Activated T-helper 1 cell treated with Interleukin-2 at 50 U/mL for 16 hours (primary cell): Measurements from ENCODE around the gene ADAP2.
"Not testable (repeated sequence)": the region's sequence is repeated elsewhere in the genome, so short reads cannot be mapped to it uniquely, and the experiment has no call there.

Experiments
- DNase-seq: peaks from one replicate; pipeline ENCODE4 v3.0.0-alpha.2; 2020; ENCODE audit warnings: low read depth

ADAP2 gene

DNA sequence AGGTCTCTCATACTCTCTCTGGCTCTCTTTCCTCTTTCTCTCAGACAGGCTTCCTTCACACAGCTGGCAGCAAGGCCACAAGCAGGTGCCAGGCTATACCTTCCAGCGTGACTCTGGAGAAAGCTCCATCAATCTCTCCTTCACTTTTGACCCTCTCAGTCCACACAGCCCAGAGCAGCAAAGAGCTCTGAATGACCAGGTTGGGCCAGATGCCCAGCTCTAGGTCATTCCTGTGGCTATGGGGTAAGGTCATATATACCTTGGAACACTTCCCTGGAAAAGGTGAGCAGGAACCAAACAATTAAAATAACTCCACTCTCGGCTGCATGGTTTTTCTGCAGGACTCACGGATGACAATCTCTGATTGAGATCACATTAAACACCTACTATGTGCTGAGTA, 8.8 kb downstream of the ADAP2 start:
- DNase-seq = no peak

DNA sequence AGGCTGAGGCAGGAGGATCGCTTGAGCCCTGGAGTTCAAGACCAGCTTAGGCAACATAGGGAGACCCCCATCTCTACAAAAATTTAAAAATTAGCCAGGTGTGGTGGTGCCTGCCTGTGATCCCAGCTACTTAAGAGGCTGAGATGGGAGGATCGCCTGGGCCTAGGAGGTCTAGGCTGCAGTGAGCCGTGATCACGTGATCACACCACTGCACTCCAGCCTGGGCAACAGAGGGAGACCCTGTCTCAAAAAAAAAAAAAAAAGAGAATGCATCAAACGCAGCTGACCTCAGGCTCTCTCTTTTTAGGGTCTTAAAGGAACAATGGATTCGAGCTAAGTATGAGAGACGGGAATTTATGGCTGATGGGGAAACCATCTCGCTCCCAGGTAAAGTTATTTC, 9.8 kb downstream of the ADAP2 start:
- not testable (repeated sequence) for DNase-seq

- no peak for DNase-seq
Measured at GRCh38 chr17:30933966-30934365, 12.2 kb downstream of the ADAP2 start.

- no peak for DNase-seq
Measured at GRCh38 chr17:30939051-30939689, 17.4 kb downstream of the ADAP2 start.

- DNase-seq = no peak
Measured at GRCh38 chr17:30942308-30943079, 20.7 kb downstream of the ADAP2 start.

- no peak for DNase-seq
Measured at GRCh38 chr17:30947796-30948195, 26.1 kb downstream of the ADAP2 start.

DNA sequence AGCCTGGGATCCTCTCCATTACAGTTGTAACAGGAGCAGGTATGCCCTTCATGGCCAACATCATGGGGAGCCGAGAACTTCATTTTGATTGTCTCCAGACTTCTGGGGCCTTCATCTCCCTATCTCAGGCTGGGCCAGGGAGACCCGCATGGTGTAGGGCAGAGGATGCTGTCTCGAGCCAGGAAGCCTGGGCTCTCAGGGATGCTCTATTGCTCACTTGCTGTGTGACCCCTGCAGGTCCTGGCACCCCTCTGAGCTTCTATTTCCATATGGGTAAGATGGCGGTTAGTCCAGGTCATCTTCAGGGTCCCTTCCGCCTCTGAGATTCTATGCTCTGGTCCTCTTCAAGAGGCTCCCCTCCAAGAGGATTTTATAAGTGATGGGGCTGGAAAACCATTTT, 28.4 kb downstream of the ADAP2 start:
- DNase-seq = no peak

DNA sequence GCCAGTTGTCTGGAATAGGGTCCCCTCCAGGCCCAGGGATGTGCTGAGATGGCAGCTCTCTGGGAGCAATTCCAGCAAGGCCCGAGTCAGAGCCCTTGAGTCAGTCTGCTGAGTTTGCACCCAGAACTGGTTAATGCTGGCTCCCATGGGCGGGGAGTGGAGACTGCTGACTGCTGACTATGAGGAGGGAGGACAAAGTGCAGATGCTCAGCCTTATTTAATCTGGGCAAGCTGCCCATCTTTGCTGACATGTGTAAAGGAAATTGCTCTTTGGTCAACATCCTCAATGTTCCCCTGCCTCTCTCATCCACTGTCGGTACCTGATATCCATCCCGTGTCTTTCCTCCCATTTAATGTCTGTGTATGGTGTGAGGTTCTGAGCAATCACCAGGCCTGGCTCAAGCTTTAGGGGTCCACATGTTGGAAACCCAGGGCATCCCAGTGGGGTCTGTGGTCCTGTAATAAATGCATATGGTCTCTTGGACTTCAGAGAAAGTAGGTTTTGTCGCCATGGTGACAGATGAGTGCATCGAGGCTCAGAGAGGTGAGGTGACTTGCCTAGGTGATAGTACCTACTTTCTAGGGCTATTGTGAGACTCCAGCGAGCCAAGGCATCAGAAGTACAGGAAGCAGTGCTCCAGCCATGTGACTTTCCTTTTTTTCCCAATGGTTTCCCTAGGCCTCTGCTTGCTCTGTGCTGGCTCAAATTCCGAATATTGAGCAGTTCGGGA, 29.1 kb downstream of the ADAP2 start:
- DNase-seq = no peak

GRCh38 chr17:30952638-30953393, 31.1 kb downstream of the ADAP2 start:
- DNase-seq = no peak

DNA sequence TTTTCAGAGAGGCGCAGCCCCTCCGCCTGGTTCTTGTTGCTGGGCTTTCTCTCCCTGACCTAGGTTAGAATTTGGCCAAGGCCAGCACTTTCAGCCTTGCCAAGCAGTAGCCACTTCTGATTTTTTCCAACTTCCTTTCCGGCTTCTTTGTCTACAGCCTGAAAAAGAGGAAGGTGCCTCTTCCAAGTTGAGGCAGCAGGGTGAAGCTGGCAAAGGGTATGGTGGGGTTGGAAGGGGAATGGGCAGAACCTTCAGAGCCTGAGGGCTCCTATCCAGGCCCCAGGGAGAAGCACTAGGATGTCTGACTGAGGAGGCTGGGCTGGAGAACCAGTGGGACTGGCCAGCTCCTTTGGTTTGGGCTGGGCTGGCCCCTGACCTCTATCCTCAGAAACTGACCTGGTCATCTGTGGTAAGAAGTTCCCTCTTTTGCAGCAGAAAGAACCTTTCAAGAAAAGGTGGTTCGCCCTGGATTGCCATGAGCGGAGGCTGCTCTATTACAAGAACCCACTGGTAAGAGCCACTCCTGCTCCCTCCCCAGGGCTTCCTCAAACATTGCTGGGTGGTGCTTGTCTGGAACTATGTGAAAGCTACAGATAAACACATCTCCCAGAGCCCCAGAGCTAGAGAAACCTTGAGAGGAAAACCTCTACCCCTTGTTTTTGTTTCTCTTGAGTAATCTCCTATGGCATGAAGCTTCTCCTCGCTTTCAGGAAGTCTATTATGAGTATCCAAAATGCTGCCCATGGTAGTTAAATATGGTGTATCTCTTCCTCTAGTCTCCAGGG, 32.5 kb downstream of the ADAP2 start:
- DNase-seq = no peak

DNA sequence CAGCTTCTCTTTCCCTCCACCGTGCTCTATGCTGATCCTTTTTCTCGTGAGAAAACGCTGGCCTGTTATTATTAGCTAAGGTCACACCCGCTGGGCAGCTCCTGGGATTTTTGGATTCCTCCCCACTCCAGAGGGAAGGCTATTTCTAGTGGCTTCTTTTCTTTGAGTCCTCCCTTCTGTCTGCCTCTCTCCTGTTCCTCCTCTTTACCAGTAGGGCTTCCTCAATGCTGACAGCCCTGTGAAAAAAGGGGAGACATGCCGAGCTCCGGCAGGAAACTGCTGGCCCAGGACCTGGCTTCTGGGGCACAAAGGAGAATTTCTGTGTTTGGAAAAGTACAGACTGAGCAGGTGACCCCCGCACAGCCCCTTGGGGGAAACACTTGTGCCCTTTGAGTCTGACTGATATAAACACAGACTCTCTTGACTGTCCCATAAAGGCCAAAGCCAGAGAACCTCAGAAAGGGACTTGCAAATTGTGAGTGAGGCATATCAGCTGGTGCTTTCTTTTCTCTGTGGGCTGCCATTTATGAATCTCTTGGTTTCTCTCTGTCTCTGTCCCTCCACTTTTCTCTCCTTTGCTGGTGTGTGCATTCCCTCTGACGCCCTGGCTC, 35.1 kb downstream of the ADAP2 start:
- no peak for DNase-seq

GRCh38 chr17:30957741-30958140, 36.0 kb downstream of the ADAP2 start:
- no peak for DNase-seq

DNA sequence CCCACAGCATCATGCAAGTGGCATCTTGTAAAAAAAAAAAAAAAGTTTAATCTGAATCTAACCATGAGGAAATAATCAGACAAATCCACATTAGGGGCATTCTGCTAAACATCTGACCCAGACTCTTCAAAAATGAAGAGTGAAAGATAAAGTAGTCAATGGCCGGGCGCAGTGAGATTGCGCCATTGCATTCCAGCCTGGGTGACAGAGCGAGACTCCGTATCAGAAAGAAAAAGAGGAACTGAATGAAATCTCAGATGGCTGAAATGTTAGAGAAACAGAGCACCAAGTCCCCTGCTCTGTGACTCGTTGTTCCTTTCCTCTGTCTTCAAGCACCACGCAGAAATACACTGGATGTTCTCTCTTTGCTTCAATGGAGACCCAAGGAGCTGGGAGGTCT, 36.4 kb downstream of the ADAP2 start:
- no peak for DNase-seq

DNA sequence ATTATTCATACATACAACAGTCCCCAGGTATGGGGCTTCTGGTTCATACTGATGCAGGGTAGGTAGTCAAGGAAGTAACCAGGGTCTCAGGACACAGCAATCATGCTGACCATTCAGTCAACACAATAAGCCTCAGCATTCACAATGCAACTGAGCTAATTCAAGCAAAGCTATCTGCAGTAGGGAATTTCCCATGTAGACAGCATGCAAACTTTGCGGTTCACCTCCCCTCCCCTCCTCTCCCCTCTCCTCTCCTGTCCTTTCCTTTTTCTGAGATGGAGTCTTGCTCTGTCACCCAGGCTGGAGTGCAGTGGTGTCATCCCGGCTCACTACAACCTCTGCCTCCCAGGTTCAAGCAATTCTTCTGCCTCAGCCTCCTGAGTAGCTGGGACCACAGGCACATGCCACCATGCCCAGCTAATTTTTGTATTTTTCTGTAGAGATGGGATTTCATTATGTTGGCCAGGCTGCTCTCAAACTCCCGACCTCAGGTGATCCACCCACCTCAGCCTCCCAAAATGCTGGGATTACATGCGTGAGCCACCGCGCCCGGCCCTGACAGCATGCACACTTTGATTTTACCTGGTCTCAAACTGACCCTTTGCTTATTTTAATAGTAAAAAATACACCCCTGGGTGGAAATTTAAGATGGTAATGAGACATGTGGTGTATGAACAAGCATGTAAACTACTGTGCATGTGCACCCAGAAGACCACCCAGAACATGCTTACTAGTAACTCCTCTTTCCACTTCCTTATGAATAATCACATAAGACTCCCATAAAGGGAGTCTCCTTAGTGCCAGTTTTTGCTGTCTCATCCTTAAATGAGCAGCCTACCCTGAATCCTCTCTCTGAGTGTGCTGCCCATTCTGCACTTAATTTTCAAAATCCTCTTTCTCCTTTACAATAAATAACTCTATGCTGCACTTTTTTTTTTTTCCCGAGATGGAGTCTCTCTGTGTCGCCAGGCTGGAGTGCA, 39.8 kb downstream of the ADAP2 start:
- no peak for DNase-seq

- not testable (repeated sequence) for DNase-seq
Measured at GRCh38 chr17:30964312-30964711, 42.6 kb downstream of the ADAP2 start.

DNA sequence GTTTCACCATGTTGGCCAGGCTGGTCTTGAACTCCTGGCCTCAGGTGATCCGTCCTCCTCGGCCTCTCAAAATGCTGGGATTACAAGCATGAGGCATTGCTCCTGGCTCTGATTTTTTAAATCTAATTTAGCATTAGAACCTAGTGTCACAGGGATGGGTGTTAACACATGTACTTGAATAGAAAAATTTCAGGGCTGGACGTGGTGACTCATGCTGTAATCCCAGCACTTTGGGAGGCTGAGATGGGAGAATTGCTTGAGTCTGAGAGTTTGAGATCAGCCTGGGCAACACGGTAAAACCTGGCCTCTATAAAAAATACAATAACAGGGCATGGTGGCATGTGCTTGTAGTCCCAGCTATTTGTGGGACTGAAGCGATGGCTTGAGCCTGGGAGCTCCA, 43.1 kb downstream of the ADAP2 start:
- DNase-seq = no peak

DNA sequence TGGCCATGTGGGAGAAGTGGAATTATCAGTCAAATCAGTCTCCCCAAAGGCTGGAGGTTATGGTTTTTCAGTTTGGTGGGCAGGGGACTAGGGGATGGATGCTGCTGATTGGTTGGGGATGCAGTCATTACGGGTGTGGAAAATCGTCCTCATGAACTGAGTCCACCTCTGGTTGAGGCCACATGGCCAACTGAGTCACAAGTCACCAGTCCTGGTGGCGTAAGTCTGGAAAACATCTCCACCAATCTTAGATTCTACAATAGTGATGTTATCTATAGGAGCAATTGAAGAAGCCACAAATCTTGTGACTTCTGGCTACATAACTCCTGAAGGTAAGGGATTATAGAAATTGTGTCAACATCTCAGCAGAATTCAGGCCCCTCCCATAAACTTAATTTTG, 43.9 kb downstream of the ADAP2 start:
- no peak for DNase-seq

DNA sequence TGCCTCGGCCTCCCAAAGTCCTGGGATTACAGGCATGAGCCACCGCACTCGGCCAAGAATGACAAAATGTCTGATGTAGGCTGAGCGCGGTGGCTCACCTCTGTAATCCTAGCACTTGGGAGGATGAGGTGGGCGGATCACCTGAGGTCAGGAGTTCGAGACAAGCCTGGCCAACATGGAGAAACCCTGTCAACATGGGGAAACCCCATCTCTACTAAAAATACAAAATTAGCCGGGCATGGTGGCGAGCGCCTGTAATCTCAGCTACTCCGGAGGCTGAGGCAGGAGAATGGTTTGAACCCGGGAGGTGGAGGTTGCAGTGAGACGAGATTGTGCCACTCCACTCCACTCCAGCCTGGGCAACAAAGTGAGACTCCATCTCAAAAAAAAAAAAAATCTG, 46.2 kb downstream of the ADAP2 start:
- not testable (repeated sequence) for DNase-seq

DNA sequence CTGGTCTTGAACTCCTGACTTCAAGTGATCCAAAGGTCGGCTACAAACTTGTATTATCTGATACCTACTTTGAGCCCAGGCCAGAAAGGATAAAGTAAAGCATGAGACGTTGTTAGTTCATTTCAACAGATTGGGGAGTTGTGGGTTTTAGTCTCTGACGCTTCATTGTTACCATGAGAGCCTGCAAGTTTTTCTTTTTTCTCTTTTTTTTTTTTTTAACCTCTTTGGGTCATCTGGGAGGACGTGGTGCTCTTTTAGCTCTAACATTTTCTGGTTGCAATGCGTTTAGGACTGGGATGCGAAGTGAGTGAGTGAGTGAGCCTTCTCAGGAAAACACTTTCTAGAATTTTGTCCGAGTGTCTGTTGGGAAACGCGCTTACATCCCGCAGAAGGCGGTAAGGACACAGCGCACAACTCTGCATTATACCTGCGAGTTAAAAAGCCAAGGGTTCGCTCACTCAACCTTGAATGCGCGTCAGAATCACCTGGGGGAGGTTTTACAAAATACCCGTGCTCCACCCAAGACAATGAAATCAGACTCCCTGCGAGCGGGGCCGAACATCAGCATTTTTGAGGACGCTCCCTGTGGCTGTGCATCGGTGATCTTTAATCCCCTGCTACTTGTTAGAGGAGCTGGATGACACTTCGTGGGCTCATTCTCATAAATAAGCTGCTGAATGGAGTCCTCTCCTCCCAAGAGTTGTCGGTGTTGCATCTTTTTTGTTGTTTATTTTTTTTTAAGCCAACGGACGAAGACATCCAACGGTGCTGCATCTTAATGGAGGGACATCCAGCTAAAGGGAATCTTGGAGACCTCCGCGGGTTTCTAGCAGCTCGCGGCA, 48.5 kb downstream of the ADAP2 start:
- DNase-seq = peak; percentile 9
